K562 (cell line): ENCODE measurements around the gene DPY30. TPM values are rescaled to one million over a fixed set of nuclear protein-coding genes. Genes with fewer than 3 reads are reported as not detected.
A peak's percentile ranks its signal among the peaks of the same experiment; 100 is the strongest.

Source experiments
- AFF1 ChIP-seq, 2 experiments: fragments of 450-650 bp; IDR thresholded peaks; 2 replicates each; pipeline ENCODE4 v1.6.1; 2018; ENCODE audit warnings: mild to moderate bottlenecking in 2 of 2, low read depth in 1 of 2; ENCODE audit not compliant: partially characterized antibody in 2 of 2
- ASH1L ChIP-seq: fragments of 450-650 bp; IDR thresholded peaks from 2 replicates; pipeline ENCODE4 v1.6.1; 2018; ENCODE audit warnings: borderline replicate concordance, mild to moderate bottlenecking, low read depth; ENCODE audit not compliant: partially characterized antibody
- ATF7 ChIP-seq: fragments of 450-650 bp; IDR thresholded peaks from 2 replicates; pipeline ENCODE4 v1.7.1; 2014; ENCODE audit warnings: mild to moderate bottlenecking, moderate library complexity
- BCOR ChIP-seq: fragments of 450-650 bp; IDR thresholded peaks from 2 replicates; pipeline ENCODE4 v1.6.1; 2016
- BHLHE40 ChIP-seq: IDR thresholded peaks from 2 replicates; pipeline ENCODE4 v1.6.1; 2011; ENCODE audit warnings: low read length, improper control_type of control experiment
- DDX20 ChIP-seq: fragments of 450-650 bp; IDR thresholded peaks from 2 replicates; pipeline ENCODE4 v1.6.1; 2016; ENCODE audit warnings: missing genetic modification characterization, low read depth, mild to moderate bottlenecking, missing compliant biosample characterization, moderate library complexity
- DIDO1 ChIP-seq: fragments of 450-650 bp; IDR thresholded peaks from 2 replicates; pipeline ENCODE4 v1.6.1; 2016; ENCODE audit warnings: low read depth, missing biosample characterization, missing genetic modification characterization
- EP400 ChIP-seq: fragments of 450-650 bp; IDR thresholded peaks from 2 replicates; pipeline ENCODE4 v1.6.1; 2017; ENCODE audit warnings: antibody characterized with exemption, mild to moderate bottlenecking, moderate library complexity
- HDAC1 ChIP-seq, 2 experiments: fragments of 450-650 bp; IDR thresholded peaks; 2 replicates each; pipeline ENCODE4 v1.6.1; 2016 to 2017; ENCODE audit warnings: inconsistent platforms in 1 of 2, mild to moderate bottlenecking in 1 of 2, moderate library complexity in 1 of 2
- HNRNPK ChIP-seq: fragments of 200-400 bp; formaldehyde crosslinking; IDR thresholded peaks from one replicate; pipeline ENCODE4 v1.6.1; 2018; ENCODE audit warnings: mild to moderate bottlenecking, low read depth, low read length; ENCODE audit not compliant: poor library complexity, severe bottlenecking
- KLF13 ChIP-seq: fragments of 450-650 bp; IDR thresholded peaks from 2 replicates; pipeline ENCODE4 v1.6.1; 2016; ENCODE audit warnings: missing genetic modification characterization, low read depth, mild to moderate bottlenecking, missing compliant biosample characterization, moderate library complexity, borderline replicate concordance
- MAFK ChIP-seq: IDR thresholded peaks from 2 replicates; pipeline ENCODE4 v1.6.1; 2011; ENCODE audit warnings: low read length, improper control_type of control experiment
- MBD2 ChIP-seq: sonication (generic); IDR thresholded peaks from 2 replicates; pipeline ENCODE4 v1.6.1; 2016; ENCODE audit warnings: low read depth, borderline replicate concordance
- MEIS2 ChIP-seq: fragments of 450-650 bp; IDR thresholded peaks from 2 replicates; pipeline ENCODE4 v1.6.1; 2014; ENCODE audit warnings: mild to moderate bottlenecking; ENCODE audit not compliant: partially characterized antibody
- MIER1 ChIP-seq: fragments of 450-650 bp; IDR thresholded peaks from 2 replicates; pipeline ENCODE4 v1.6.1; 2016; ENCODE audit warnings: antibody characterized with exemption, mild to moderate bottlenecking, low read depth
- NCOA6 ChIP-seq: fragments of 450-650 bp; IDR thresholded peaks from 2 replicates; pipeline ENCODE4 v1.6.1; 2017; ENCODE audit warnings: mild to moderate bottlenecking
- RBM25 ChIP-seq: fragments of 200-400 bp; formaldehyde crosslinking; IDR thresholded peaks from 2 replicates; pipeline ENCODE4 v1.6.1; 2018; ENCODE audit warnings: low read length, low read depth, moderate library complexity; ENCODE audit not compliant: severe bottlenecking
- SIN3A ChIP-seq, 2 experiments: fragments of 150-350 bp in 1 of 2; IDR thresholded peaks; 2 replicates each; pipeline ENCODE4 v1.6.1; 2011 to 2016; ENCODE audit warnings: borderline replicate concordance in 2 of 2, low read depth in 2 of 2, low read length in 2 of 2, mild to moderate bottlenecking in 2 of 2, moderate library complexity in 2 of 2; ENCODE audit not compliant: control insufficient read depth in 1 of 2
- TBP ChIP-seq: optimal IDR thresholded peaks from 2 replicates; pipeline ENCODE3; 2011; ENCODE audit warnings: low read depth, low read length, improper control_type of control experiment
- TEAD4 ChIP-seq, 2 experiments: sonication (generic) in 1 of 2; formaldehyde crosslinking in 1 of 2; IDR thresholded peaks; 2 replicates each; pipeline versions ENCODE4 v1.6.1 to v1.8.0; 2012 to 2022; ENCODE audit warnings: borderline replicate concordance in 1 of 2, inconsistent platforms in 1 of 2, low read length in 1 of 2, mild to moderate bottlenecking in 1 of 2, missing genetic modification reagents in 1 of 2
- ZFP36 ChIP-seq: fragments of 150-350 bp; IDR thresholded peaks from 2 replicates; pipeline ENCODE4 v1.6.1; 2018; ENCODE audit warnings: low read length, low read depth; ENCODE audit not compliant: partially characterized antibody
- ZNF639 ChIP-seq, 2 experiments: fragments of 200-800 bp in 1 of 2; sonication (Bioruptor generic) in 1 of 2; sonication (generic) in 1 of 2; formaldehyde crosslinking in 1 of 2; IDR thresholded peaks in 1 of 2; conservative IDR thresholded peaks in 1 of 2; 2 replicates each; pipeline versions ENCODE4 v1.5.0 to v1.6.1; 2016 to 2020; ENCODE audit warnings: missing compliant biosample characterization in 1 of 2, missing genetic modification characterization in 1 of 2, missing genetic modification reagents in 1 of 2
- polyA plus RNA-seq, 8 experiments: library from polyadenylated mRNA; depleted of rRNA in 4 of 8; stranded (reverse) in 5 of 8; unstranded in 3 of 8; fragments of >200 nt; fragmentation: Nextera tagmentation in 2 of 8; fragmentation: Illumina TruSeq in 1 of 8; extraction: Ambion mirVana in 2 of 8; extraction: Trizol in 1 of 8; gene quantifications; 2 replicates each; pipeline versions ENCODE4 v1.2.1 to v1.2.3, GENCODE V29; 2011 to 2014; ENCODE audit warnings: inconsistent platforms in 1 of 8, missing spikeins in 1 of 8
- total RNA-seq, 7 experiments: library from RNA; depleted of rRNA in 6 of 7; stranded (reverse); fragments of >200 nt in 6 of 7; fragmentation: Illumina TruSeq in 2 of 7; extraction: Trizol in 2 of 7; gene quantifications; 2 replicates each; pipeline versions ENCODE4 v1.2.1 to v1.2.3, GENCODE V29; 2011 to 2021; ENCODE audit warnings: low replicate concordance in 1 of 7

Gene DPY30
- total and polyA plus RNA-seq, 9 of the 15 experiments (the other 6 are each of a cell fraction or from before 2014, with no cell fraction given): 64.6 to 402 (median 116) TPM

- TF ChIP-seq HDAC1 (IDR thresholded peaks at IDR 0.05) (peak in 1 of 2 experiments; percentile 92; a peak in 2 of 4 replicates), ASH1L (peak; percentile 24), MAFK (no peak), ZNF639 (CRISPR knock-in tag; conservative IDR thresholded peaks at IDR 0.05 in 1 of 2, IDR thresholded peaks at IDR 0.05 in 1 of 2) (peak in 1 of 2 experiments; percentile 71; a peak in 2 of 4 replicates), MEIS2 (peak; percentile 95), BCOR (no peak), HNRNPK (no peak), EP400 (peak; percentile 72), MBD2 (peak; percentile 71), MIER1 (no peak), NCOA6 (peak; percentile 84), BHLHE40 (peak; percentile 71), ATF7 (peak; percentile 85; the same call in 1 of the 2 replicates), TBP (peak; percentile 55), SIN3A (IDR thresholded peaks at IDR 0.05; ENCODE audit: borderline replicate concordance in 2 of 2, control insufficient read depth in 1 of 2, low read depth in 2 of 2, low read length in 2 of 2) (peak; percentile 81 to 85; a peak in 2 of 4 replicates), DDX20 (no peak), RBM25 (no peak), ZFP36 (peak; percentile 4), KLF13 (tag) (peak; percentile 89), AFF1 (IDR thresholded peaks at IDR 0.05; ENCODE audit: low read depth in 1 of 2, partially characterized antibody in 2 of 2) (peak in 1 of 2 experiments; percentile 81), TEAD4 (IDR thresholded peaks at IDR 0.05; ENCODE audit: low read length) (no peak), TEAD4 (CRISPR knock-in tag; IDR thresholded peaks at IDR 0.05; ENCODE audit: borderline replicate concordance) (no peak), DIDO1 (tag) (peak; percentile 65; the same call in 1 of the 2 replicates)
These were observed 23.9 kb upstream of the DPY30 start, which contains the start of gene SPAST (continued) for GRCh38 chr2:32063310-32064020.
